Stimulated activated CD8-positive, alpha-beta memory T cell treated with anti-CD3 and anti-CD28 coated beads, Interleukin-2, amount 100 ng/mL, for 1 hour (primary cell): Measurements from ENCODE around the gene PML.
A peak's percentile ranks its signal among the peaks of the same experiment; 100 is the strongest.

Source experiments
- DNase-seq, 2 donors: peaks; one replicate each; pipeline ENCODE4 v3.0.0-alpha.2; 2020; ENCODE audit warnings: low read depth in 2 of 2

Gene PML

GRCh38 chr15:73985101-73985873 lies 9.2 kb upstream of the PML start:
- DNase-seq = no peak

GRCh38 chr15:73986055-73986775 lies 8.3 kb upstream of the PML start:
- no peak for DNase-seq

GRCh38 chr15:73986776-73987056 lies 7.8 kb upstream of the PML start:
- no peak for DNase-seq

GRCh38 chr15:73987250-73987649 lies 7.3 kb upstream of the PML start:
- no peak for DNase-seq

GRCh38 chr15:73987681-73988444 lies 6.7 kb upstream of the PML start:
- DNase-seq = no peak

- no peak for DNase-seq
Observed at GRCh38 chr15:73988445-73988969, 6.0 kb upstream of the PML start.

- DNase-seq = no peak
Observed at GRCh38 chr15:73989001-73989798, 5.3 kb upstream of the PML start.

GRCh38 chr15:73990250-73991005 lies 4.1 kb upstream of the PML start:
- no peak for DNase-seq

- no peak for DNase-seq
Observed at GRCh38 chr15:73991260-73991659, 3.3 kb upstream of the PML start.

GRCh38 chr15:73991726-73992593 lies 2.6 kb upstream of the PML start, which contains the start of gene STOML1:
Gene STOML1 (minus strand): TSS chr15:73992295. CDS start chr15:73992223, 72 bp downstream.
- DNase-seq = peak; percentile 83 to 89

- DNase-seq = no peak
Observed at GRCh38 chr15:73992594-73992898, 2.0 kb upstream of the PML start.

- DNase-seq = no peak
Observed at GRCh38 chr15:73993211-73993994, 1.1 kb upstream of the PML start.

GRCh38 chr15:73994912-73995622 lies 551 bp downstream of the PML start:
- no peak for DNase-seq

- DNase-seq = no peak
Observed at GRCh38 chr15:73996267-73996666, 1.8 kb downstream of the PML start.

GRCh38 chr15:73996939-73997338 lies 2.4 kb downstream of the PML start:
- DNase-seq = no peak

- DNase-seq = no peak
Observed at GRCh38 chr15:73997986-73998385, 3.5 kb downstream of the PML start.

GRCh38 chr15:74006774-74007639 lies 12.5 kb downstream of the PML start:
- DNase-seq = no peak
